VCaP (cell line): ENCODE data around the gene NUTM1.
A peak's percentile ranks its signal among the peaks of the same experiment; 100 is the strongest.

ENCODE experiments used
- H3K27ac ChIP-seq: fragments of 450-650 bp; 2 replicates; pipeline ENCODE4 v1.5.1; 2017
- CTCF ChIP-seq: fragments of 450-650 bp; conservative IDR thresholded peaks from 2 replicates; pipeline ENCODE4 v1.5.1; 2017; ENCODE audit warnings: mild to moderate bottlenecking, moderate library complexity

NUTM1 gene

GRCh38 chr15:34318277-34319079, 24.6 kb upstream of the NUTM1 start:
- no peak for TF ChIP-seq CTCF
- peak overlapping the region; percentile 60 for H3K27ac ChIP-seq

GRCh38 chr15:34323217-34323616, 19.9 kb upstream of the NUTM1 start:
- no peak overlapping the region for H3K27ac ChIP-seq
- TF ChIP-seq CTCF, result no peak

- H3K27ac ChIP-seq, result no peak overlapping the region
- TF ChIP-seq CTCF, result no peak
Observed at GRCh38 chr15:34324933-34325332, 18.2 kb upstream of the NUTM1 start.

GRCh38 chr15:34325368-34325767, 17.7 kb upstream of the NUTM1 start:
- H3K27ac ChIP-seq, result no peak overlapping the region
- TF ChIP-seq CTCF, result no peak

GRCh38 chr15:34327906-34328305, 15.2 kb upstream of the NUTM1 start:
- no peak for TF ChIP-seq CTCF

GRCh38 chr15:34329006-34329405, 14.1 kb upstream of the NUTM1 start:
- no peak for TF ChIP-seq CTCF
- no peak overlapping the region for H3K27ac ChIP-seq

More at GRCh38 chr15:34327906-34328305, 15.2 kb upstream of the NUTM1 start:
- H3K27ac ChIP-seq, result no peak overlapping the region

GRCh38 chr15:34330279-34330678, 12.8 kb upstream of the NUTM1 start:
- TF ChIP-seq CTCF, result no peak
- H3K27ac ChIP-seq, result no peak overlapping the region
